ENCODE results near the gene NRDE2. TPM values are rescaled to one million over a fixed set of nuclear protein-coding genes. Genes with fewer than 3 reads are reported as not detected.

NRDE2 gene
- total and polyA plus RNA-seq, 4 donors, result 5.6 to 20.0 (median 13.7) TPM

DNA sequence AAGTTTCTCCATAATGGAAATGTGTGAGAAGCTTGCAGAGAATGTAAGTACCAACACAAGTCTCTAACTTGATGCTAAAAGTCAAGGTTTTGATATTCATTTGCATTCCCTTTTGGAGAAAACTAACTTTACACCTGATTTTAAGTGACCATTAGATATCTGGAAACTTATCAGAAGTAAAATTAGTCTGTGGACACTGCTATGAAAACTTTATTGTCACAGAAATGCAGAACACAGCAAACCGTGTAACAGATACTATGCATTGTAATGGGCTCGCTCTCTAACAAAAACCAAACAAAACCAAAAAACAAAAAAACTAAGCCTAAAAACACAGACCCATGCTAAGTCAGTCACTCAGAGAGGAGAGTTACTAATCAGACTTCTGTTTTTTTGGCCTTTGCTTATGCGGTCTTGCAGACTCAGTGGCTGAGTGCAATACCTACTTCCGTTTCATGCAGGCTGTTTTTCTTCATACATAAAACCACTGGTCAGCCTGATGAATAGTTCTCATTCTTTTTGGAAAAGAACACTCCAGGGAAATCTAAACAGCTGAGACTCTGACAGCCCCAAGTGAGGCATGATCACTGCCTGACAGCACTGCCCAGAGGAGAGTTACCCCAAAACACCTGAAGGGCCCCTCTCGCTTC, 35.7 kb downstream of the NRDE2 start:
- H3K27ac ChIP-seq (ENCODE audit: low read depth in 1 of 2, low read length in 2 of 2), result no peak overlapping the region
- no peak overlapping the region for H3K4me3 ChIP-seq (ENCODE audit: low read depth in 1 of 3, low read length in 3 of 3)
- WGBS, result 87% methylated on average over 5 of the region's 5 CpGs
- H3K9me3 ChIP-seq (ENCODE audit: control insufficient read depth in 4 of 4, low read length in 3 of 4), result no peaks in the 10 kb centered on the region
- no peak for DNase-seq (ENCODE audit: low spot score)
- TF ChIP-seq FOXA1 (IDR thresholded peaks at IDR 0.05), result no peak
- TF ChIP-seq, protein P1, sequence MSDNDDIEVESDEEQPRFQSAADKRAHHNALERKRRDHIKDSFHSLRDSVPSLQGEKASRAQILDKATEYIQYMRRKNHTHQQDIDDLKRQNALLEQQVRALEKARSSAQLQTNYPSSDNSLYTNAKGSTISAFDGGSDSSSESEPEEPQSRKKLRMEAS (IDR thresholded peaks at IDR 0.05), result no peak
- no peak for TF ChIP-seq FOXA2 (IDR thresholded peaks at IDR 0.05)
- TF ChIP-seq, protein P2, sequence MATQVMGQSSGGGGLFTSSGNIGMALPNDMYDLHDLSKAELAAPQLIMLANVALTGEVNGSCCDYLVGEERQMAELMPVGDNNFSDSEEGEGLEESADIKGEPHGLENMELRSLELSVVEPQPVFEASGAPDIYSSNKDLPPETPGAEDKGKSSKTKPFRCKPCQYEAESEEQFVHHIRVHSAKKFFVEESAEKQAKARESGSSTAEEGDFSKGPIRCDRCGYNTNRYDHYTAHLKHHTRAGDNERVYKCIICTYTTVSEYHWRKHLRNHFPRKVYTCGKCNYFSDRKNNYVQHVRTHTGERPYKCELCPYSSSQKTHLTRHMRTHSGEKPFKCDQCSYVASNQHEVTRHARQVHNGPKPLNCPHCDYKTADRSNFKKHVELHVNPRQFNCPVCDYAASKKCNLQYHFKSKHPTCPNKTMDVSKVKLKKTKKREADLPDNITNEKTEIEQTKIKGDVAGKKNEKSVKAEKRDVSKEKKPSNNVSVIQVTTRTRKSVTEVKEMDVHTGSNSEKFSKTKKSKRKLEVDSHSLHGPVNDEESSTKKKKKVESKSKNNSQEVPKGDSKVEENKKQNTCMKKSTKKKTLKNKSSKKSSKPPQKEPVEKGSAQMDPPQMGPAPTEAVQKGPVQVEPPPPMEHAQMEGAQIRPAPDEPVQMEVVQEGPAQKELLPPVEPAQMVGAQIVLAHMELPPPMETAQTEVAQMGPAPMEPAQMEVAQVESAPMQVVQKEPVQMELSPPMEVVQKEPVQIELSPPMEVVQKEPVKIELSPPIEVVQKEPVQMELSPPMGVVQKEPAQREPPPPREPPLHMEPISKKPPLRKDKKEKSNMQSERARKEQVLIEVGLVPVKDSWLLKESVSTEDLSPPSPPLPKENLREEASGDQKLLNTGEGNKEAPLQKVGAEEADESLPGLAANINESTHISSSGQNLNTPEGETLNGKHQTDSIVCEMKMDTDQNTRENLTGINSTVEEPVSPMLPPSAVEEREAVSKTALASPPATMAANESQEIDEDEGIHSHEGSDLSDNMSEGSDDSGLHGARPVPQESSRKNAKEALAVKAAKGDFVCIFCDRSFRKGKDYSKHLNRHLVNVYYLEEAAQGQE (IDR thresholded peaks at IDR 0.05), result no peak
- no peak for TF ChIP-seq YY1 (IDR thresholded peaks at IDR 0.05)
- no peak for TF ChIP-seq RXRA (IDR thresholded peaks at IDR 0.05)
- TF ChIP-seq TAF1 (conservative IDR thresholded peaks at IDR 0.05), result no peak
- no peak for TF ChIP-seq GABPA (IDR thresholded peaks at IDR 0.05 in 1 of 2, conservative IDR thresholded peaks at IDR 0.05 in 1 of 2)
- TF ChIP-seq EGR1 (IDR thresholded peaks at IDR 0.05; ENCODE audit: low read depth in 2 of 2), result no peak
- TF ChIP-seq, protein P3, sequence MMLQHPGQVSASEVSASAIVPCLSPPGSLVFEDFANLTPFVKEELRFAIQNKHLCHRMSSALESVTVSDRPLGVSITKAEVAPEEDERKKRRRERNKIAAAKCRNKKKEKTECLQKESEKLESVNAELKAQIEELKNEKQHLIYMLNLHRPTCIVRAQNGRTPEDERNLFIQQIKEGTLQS (IDR thresholded peaks at IDR 0.05), result no peak
- no peak for TF ChIP-seq HNF4A (conservative IDR thresholded peaks at IDR 0.05)
- TF ChIP-seq JUND (IDR thresholded peaks at IDR 0.05), result no peak
- no peak for TF ChIP-seq RAD21 (IDR thresholded peaks at IDR 0.05)
- TF ChIP-seq, protein P4, sequence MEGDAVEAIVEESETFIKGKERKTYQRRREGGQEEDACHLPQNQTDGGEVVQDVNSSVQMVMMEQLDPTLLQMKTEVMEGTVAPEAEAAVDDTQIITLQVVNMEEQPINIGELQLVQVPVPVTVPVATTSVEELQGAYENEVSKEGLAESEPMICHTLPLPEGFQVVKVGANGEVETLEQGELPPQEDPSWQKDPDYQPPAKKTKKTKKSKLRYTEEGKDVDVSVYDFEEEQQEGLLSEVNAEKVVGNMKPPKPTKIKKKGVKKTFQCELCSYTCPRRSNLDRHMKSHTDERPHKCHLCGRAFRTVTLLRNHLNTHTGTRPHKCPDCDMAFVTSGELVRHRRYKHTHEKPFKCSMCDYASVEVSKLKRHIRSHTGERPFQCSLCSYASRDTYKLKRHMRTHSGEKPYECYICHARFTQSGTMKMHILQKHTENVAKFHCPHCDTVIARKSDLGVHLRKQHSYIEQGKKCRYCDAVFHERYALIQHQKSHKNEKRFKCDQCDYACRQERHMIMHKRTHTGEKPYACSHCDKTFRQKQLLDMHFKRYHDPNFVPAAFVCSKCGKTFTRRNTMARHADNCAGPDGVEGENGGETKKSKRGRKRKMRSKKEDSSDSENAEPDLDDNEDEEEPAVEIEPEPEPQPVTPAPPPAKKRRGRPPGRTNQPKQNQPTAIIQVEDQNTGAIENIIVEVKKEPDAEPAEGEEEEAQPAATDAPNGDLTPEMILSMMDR (IDR thresholded peaks at IDR 0.05; ENCODE audit: low read depth, low read length, missing input control), result no peak
- TF ChIP-seq NR2F2 (IDR thresholded peaks at IDR 0.05), result no peak
- no peak for TF ChIP-seq ZBTB33 (IDR thresholded peaks at IDR 0.05)
- no peak overlapping the region for H3K9ac ChIP-seq (ENCODE audit: low read depth in 1 of 2, low read length in 2 of 2)
- no peaks in the 10 kb centered on the region for H3K4me1 ChIP-seq (ENCODE audit: control insufficient read depth in 4 of 4, insufficient read depth in 4 of 4, low read length in 3 of 4)
- peaks cover 6 to 34% (median 25%) of the 10 kb centered on the region in 4 donors for H3K36me3 ChIP-seq (ENCODE audit: control insufficient read depth in 4 of 4, insufficient read depth in 3 of 4, low read depth in 1 of 4, low read length in 3 of 4)
- no peaks in the 10 kb centered on the region for H3K27me3 ChIP-seq (ENCODE audit: control insufficient read depth in 4 of 4, insufficient read depth in 4 of 4, low read length in 3 of 4)
